K562 (cell line): ENCODE measurements around the gene CD300E. TPM values are rescaled to one million over a fixed set of nuclear protein-coding genes. Genes with fewer than 3 reads are reported as not detected.
A peak's percentile ranks its signal among the peaks of the same experiment; 100 is the strongest.

Experiments
- ATAC-seq: fragments of 200-7000 bp; cut with Tn5 transposase; 3 replicates; pipeline ENCODE4 v1.9.1; 2020; ENCODE audit warnings: moderate library complexity
- BruUV-seq: library from RNA; stranded (reverse); fragments of 400-500 nt; replicated peaks from 2 replicates; lab custom pipeline; 2021; lab: Mats Ljungman, UMichigan
- CTCF ChIA-PET: fragments of 300-600 bp; formaldehyde crosslinking; extraction: SDS; loops from one replicate; lab custom pipeline; 2021; ENCODE audit warnings: low intra/inter-chr PET ratio; lab: Yijun Ruan, JAX
- POLR2A ChIA-PET: fragments of 300-600, 350-650 bp; sonication (Branson Sonifier 250); formaldehyde crosslinking; extraction: SDS; loops from one replicate; lab custom pipeline; 2021; ENCODE audit warnings: antibody characterized with exemption, inconsistent platforms; lab: Yijun Ruan, JAX
- DNase-seq, 4 experiments: peaks; one replicate each; pipeline versions ENCODE4 v3.0.0 to v3.0.0-alpha.2; 2011 to 2018; ENCODE audit warnings: low spot score in 3 of 4, mixed read lengths in 3 of 4; ENCODE audit errors: extremely low read depth in 1 of 4
- FAIRE-seq: peaks from 2 replicates; lab custom pipeline; 2011; peaks lifted over from hg19 to GRCh38; lab: Jason Lieb, UNC
- H2AFZ ChIP-seq: 2 replicates; pipeline ENCODE4 v1.6.0; 2011; ENCODE audit warnings: low read depth, low read length, control low read depth, inconsistent platforms
- H3K27ac ChIP-seq: fragments of 200-600 bp; 3 replicates; pipeline ENCODE4 v1.8.0; 2011; ENCODE audit warnings: low read depth, mild to moderate bottlenecking, control low read depth, inconsistent platforms, low read length, moderate library complexity, mixed read lengths; ENCODE audit errors: extremely low read depth
- H3K27me3 ChIP-seq, 2 experiments: fragments of 300-600 bp in 1 of 2; 2 replicates in 1 of 2; 3 replicates in 1 of 2; pipeline versions ENCODE4 v1.6.0 to v1.8.0; 2011; ENCODE audit warnings: inconsistent platforms in 2 of 2, low read length in 2 of 2, mild to moderate bottlenecking in 1 of 2, mixed read lengths in 1 of 2, moderate library complexity in 1 of 2; ENCODE audit not compliant: control insufficient read depth in 2 of 2, insufficient read depth in 2 of 2
- H3K36me3 ChIP-seq: fragments of 300-600 bp; 3 replicates; pipeline ENCODE4 v1.8.0; 2011; ENCODE audit warnings: mild to moderate bottlenecking, low read length, inconsistent platforms; ENCODE audit not compliant: control insufficient read depth, insufficient read depth
- H3K4me1 ChIP-seq, 2 experiments: fragments of 200-600 bp in 1 of 2; replicated peaks in 1 of 2; 2 replicates in 1 of 2; 3 replicates in 1 of 2; pipeline versions ENCODE4 v1.5.1 to v1.8.0; 2011; ENCODE audit warnings: inconsistent platforms in 2 of 2, low read length in 2 of 2, mild to moderate bottlenecking in 1 of 2, mixed read lengths in 1 of 2, moderate library complexity in 1 of 2; ENCODE audit not compliant: control insufficient read depth in 2 of 2, insufficient read depth in 2 of 2
- H3K4me2 ChIP-seq: 2 replicates; pipeline ENCODE4 v1.6.1; 2011; ENCODE audit warnings: low read length, control low read depth, inconsistent platforms, mixed read lengths; ENCODE audit not compliant: insufficient read depth
- H3K4me3 ChIP-seq: fragments of 200-600 bp; sonication (generic), shearing (Covaris generic); 2 replicates; pipeline ENCODE4 v1.5.1; 2016; ENCODE audit warnings: control low read depth, inconsistent platforms
- H3K79me2 ChIP-seq: fragments of 200-600 bp; 3 replicates; pipeline ENCODE4 v1.8.0; 2011; ENCODE audit warnings: low read length, inconsistent platforms; ENCODE audit not compliant: control insufficient read depth, insufficient read depth
- H3K9ac ChIP-seq, 2 experiments: 2 replicates each; pipeline versions ENCODE4 v1.6.0 to v1.6.1; 2011; ENCODE audit warnings: low read depth in 2 of 2, low read length in 2 of 2, control low read depth in 1 of 2, inconsistent platforms in 1 of 2, mild to moderate bottlenecking in 1 of 2, mixed read lengths in 1 of 2; ENCODE audit not compliant: insufficient read depth in 1 of 2
- H3K9me1 ChIP-seq: one replicate; pipeline ENCODE4 v1.6.0; 2011; ENCODE audit warnings: inconsistent platforms, mild to moderate bottlenecking, low read length, moderate library complexity; ENCODE audit not compliant: control insufficient read depth, insufficient read depth
- H3K9me3 ChIP-seq: replicated peaks from 2 replicates; pipeline ENCODE4 v1.5.1; 2011; ENCODE audit warnings: low read depth, low read length, inconsistent platforms; ENCODE audit not compliant: control insufficient read depth, insufficient read depth
- H4K20me1 ChIP-seq: replicated peaks from 2 replicates; pipeline ENCODE4 v1.6.1; 2011; ENCODE audit warnings: low read length, inconsistent platforms, mixed read lengths; ENCODE audit not compliant: control insufficient read depth, insufficient read depth
- CHCHD3 ChIP-seq: fragments of 250-450 bp; sonication (Bioruptor Pico); IDR thresholded peaks from 2 replicates; pipeline ENCODE4 v2.1.2; 2022; ENCODE audit warnings: mild to moderate bottlenecking
- CREBBP ChIP-seq: IDR thresholded peaks from one replicate; pipeline ENCODE4 v1.6.1; 2012; ENCODE audit warnings: low read depth, mild to moderate bottlenecking, control low read depth, inconsistent platforms, low read length
- GABPB2 ChIP-seq: fragments of 250-450 bp; sonication (Bioruptor Pico); conservative IDR thresholded peaks from 2 replicates; pipeline ENCODE4 v1.5.1; 2021; ENCODE audit warnings: mild to moderate bottlenecking
- MYNN ChIP-seq, 2 experiments: sonication (generic); formaldehyde crosslinking in 1 of 2; IDR thresholded peaks; 2 replicates each; pipeline versions ENCODE4 v1.5.0 to v1.6.1; 2016 to 2020; ENCODE audit warnings: antibody characterized with exemption in 1 of 2, missing genetic modification reagents in 1 of 2
- NCOR1 ChIP-seq: fragments of 450-650 bp; IDR thresholded peaks from 2 replicates; pipeline ENCODE4 v1.6.1; 2016; ENCODE audit warnings: mild to moderate bottlenecking, moderate library complexity
- NFE2L1 ChIP-seq: fragments of 450-650 bp; IDR thresholded peaks from 2 replicates; pipeline ENCODE4 v1.6.1; 2016; ENCODE audit warnings: missing genetic modification characterization, low read depth, mild to moderate bottlenecking, missing compliant biosample characterization, moderate library complexity, borderline replicate concordance
- SETDB1 ChIP-seq: IDR thresholded peaks from one replicate; pipeline ENCODE4 v1.6.1; 2012; ENCODE audit warnings: low read length, control low read depth, inconsistent platforms
- SRSF3 ChIP-seq: fragments of 200-400 bp; formaldehyde crosslinking; IDR thresholded peaks from 2 replicates; pipeline ENCODE4 v1.6.1; 2016; ENCODE audit warnings: mild to moderate bottlenecking, low read length, moderate library complexity; ENCODE audit not compliant: insufficient read depth
- ZFPM2 ChIP-seq: fragments of 250-450 bp; sonication (Bioruptor Pico); IDR thresholded peaks from 2 replicates; pipeline ENCODE4 v1.5.1; 2022; ENCODE audit warnings: mild to moderate bottlenecking
- ZKSCAN3 ChIP-seq: fragments of 250-450 bp; sonication (Bioruptor Pico); IDR thresholded peaks from 2 replicates; pipeline ENCODE4 v1.4.0; 2020
- ZNF146 ChIP-seq: IDR thresholded peaks from one replicate; pipeline ENCODE4 v1.6.1; 2018; ENCODE audit warnings: missing compliant biosample characterization; ENCODE audit not compliant: unreplicated experiment
- ZNF263 ChIP-seq: sonication (generic); formaldehyde crosslinking; IDR thresholded peaks from 2 replicates; pipeline ENCODE4 v1.8.0; 2022; ENCODE audit warnings: mild to moderate bottlenecking, missing genetic modification reagents, borderline replicate concordance
- WGBS: fragments of 100-300 bp; shearing (Covaris generic); methylation state at CpG from one replicate; pipeline ENCODE4 v1.1.6; 2016; ENCODE audit warnings: low coverage, mixed read lengths; ENCODE audit not compliant: insufficient coverage; ENCODE audit errors: missing lambda C conversion rate; 5-methylcytosine and 5-hydroxymethylcytosine counted together
- in situ Hi-C: fragments of 300-500 bp; cut with MboI; formaldehyde crosslinking; loops from 4 replicates; pipeline ENCODE4 v1.15.0; 2018; ENCODE audit warnings: inconsistent platforms, mixed read lengths
- intact Hi-C: fragments of 100-400 bp; cut with micrococcal nuclease; formaldehyde crosslinking; loops from 2 replicates; pipeline ENCODE4 v1.14.2; 2022
- polyA plus RNA-seq, 8 experiments: library from polyadenylated mRNA; depleted of rRNA in 4 of 8; stranded (reverse) in 5 of 8; unstranded in 3 of 8; fragments of >200 nt; fragmentation: Nextera tagmentation in 2 of 8; fragmentation: Illumina TruSeq in 1 of 8; extraction: Ambion mirVana in 2 of 8; extraction: Trizol in 1 of 8; gene quantifications; 2 replicates each; pipeline versions ENCODE4 v1.2.1 to v1.2.3, GENCODE V29; 2011 to 2014; ENCODE audit warnings: inconsistent platforms in 1 of 8, missing spikeins in 1 of 8
- total RNA-seq, 7 experiments: library from RNA; depleted of rRNA in 6 of 7; stranded (reverse); fragments of >200 nt in 6 of 7; fragmentation: Illumina TruSeq in 2 of 7; extraction: Trizol in 2 of 7; gene quantifications; 2 replicates each; pipeline versions ENCODE4 v1.2.1 to v1.2.3, GENCODE V29; 2011 to 2021; ENCODE audit warnings: low replicate concordance in 1 of 7
- TF ChIP-seq, protein P1 (sequence below): sonication (generic); IDR thresholded peaks from 2 replicates; pipeline ENCODE4 v1.6.1; 2016
- TF ChIP-seq, protein P2 (sequence below): sonication (generic); formaldehyde crosslinking; IDR thresholded peaks from 2 replicates; pipeline ENCODE4 v1.8.0; 2022; ENCODE audit warnings: missing genetic modification reagents, mild to moderate bottlenecking, borderline replicate concordance
- TF ChIP-seq, protein P3 (sequence below): fragments of 450-650 bp; formaldehyde crosslinking; IDR thresholded peaks from 2 replicates; pipeline ENCODE4 v1.4.0; 2022; ENCODE audit warnings: missing genetic modification characterization
- TF ChIP-seq, protein P4 (sequence below): sonication (generic); formaldehyde crosslinking; IDR thresholded peaks from 2 replicates; pipeline ENCODE4 v1.8.0; 2023; ENCODE audit warnings: mild to moderate bottlenecking, missing genetic modification reagents

CD300E gene
- total and polyA plus RNA-seq, 9 of the 15 experiments (the other 6 are each of a cell fraction or from before 2014, with no cell fraction given) = not detected

DNA sequence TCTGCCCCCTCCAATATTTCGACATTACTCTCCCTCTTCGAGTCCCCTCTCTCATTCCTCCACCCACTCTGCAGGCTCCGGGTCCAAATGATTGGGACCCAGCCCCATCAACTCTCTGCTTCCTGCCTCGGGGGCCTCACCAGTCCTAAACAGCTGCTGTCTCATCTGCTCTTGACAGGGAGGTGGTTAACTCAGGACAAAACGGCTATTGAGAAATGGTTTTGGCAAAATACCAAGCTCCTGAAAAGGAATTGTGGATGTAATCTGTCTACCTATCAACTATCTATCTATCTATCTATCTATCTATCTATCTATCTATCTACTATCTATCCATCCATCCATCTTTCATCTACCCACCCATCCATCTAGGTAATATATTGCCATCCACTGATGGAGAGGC is 58.4 kb downstream of the CD300E start (continued):
- TF ChIP-seq, protein P1, sequence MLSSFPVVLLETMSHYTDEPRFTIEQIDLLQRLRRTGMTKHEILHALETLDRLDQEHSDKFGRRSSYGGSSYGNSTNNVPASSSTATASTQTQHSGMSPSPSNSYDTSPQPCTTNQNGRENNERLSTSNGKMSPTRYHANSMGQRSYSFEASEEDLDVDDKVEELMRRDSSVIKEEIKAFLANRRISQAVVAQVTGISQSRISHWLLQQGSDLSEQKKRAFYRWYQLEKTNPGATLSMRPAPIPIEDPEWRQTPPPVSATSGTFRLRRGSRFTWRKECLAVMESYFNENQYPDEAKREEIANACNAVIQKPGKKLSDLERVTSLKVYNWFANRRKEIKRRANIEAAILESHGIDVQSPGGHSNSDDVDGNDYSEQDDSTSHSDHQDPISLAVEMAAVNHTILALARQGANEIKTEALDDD = no peak
- TF ChIP-seq GABPB2 = no peak
- no peak for TF ChIP-seq SRSF3
- TF ChIP-seq NFE2L1 = no peak
- TF ChIP-seq ZNF146 = no peak
- TF ChIP-seq NCOR1 = no peak
- no peak for TF ChIP-seq ZNF263 (CRISPR knock-in tag)
- no peak for TF ChIP-seq CHCHD3 (CRISPR knock-in tag)
- no peak for TF ChIP-seq ZFPM2 (CRISPR knock-in tag)
- TF ChIP-seq SETDB1 = no peak
- TF ChIP-seq ZKSCAN3 (CRISPR knock-in tag) = no peak

DNA sequence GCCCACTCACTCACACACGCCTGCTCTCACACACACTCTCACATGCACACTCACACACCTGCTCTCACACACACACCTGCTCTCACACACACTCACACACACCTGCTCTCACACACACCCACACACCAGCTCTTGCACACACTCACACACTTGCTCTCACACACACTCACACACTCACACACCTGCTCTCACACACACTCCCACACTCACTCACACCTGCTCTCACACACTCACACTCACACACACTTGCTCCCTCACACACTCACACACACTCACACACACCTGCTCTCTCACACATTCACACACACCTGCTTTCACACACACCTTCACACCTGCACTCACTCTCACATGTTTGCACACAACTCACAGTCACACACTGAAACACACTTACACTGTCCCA is 60.2 kb downstream of the CD300E start:
- POLR2A ChIA-PET = no interaction called here
- TF ChIP-seq MYNN (IDR thresholded peaks at IDR 0.05) (0 out of 2 replicates have a peak, but pooled peaks have one; percentile 23), MYNN (CRISPR knock-in tag; IDR thresholded peaks at IDR 0.05) (no peak), CREBBP (peak; percentile 24)
- TF ChIP-seq, protein P2, sequence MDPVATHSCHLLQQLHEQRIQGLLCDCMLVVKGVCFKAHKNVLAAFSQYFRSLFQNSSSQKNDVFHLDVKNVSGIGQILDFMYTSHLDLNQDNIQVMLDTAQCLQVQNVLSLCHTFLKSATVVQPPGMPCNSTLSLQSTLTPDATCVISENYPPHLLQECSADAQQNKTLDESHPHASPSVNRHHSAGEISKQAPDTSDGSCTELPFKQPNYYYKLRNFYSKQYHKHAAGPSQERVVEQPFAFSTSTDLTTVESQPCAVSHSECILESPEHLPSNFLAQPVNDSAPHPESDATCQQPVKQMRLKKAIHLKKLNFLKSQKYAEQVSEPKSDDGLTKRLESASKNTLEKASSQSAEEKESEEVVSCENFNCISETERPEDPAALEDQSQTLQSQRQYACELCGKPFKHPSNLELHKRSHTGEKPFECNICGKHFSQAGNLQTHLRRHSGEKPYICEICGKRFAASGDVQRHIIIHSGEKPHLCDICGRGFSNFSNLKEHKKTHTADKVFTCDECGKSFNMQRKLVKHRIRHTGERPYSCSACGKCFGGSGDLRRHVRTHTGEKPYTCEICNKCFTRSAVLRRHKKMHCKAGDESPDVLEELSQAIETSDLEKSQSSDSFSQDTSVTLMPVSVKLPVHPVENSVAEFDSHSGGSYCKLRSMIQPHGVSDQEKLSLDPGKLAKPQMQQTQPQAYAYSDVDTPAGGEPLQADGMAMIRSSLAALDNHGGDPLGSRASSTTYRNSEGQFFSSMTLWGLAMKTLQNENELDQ (CRISPR knock-in tag) = no peak
- TF ChIP-seq, protein P3, sequence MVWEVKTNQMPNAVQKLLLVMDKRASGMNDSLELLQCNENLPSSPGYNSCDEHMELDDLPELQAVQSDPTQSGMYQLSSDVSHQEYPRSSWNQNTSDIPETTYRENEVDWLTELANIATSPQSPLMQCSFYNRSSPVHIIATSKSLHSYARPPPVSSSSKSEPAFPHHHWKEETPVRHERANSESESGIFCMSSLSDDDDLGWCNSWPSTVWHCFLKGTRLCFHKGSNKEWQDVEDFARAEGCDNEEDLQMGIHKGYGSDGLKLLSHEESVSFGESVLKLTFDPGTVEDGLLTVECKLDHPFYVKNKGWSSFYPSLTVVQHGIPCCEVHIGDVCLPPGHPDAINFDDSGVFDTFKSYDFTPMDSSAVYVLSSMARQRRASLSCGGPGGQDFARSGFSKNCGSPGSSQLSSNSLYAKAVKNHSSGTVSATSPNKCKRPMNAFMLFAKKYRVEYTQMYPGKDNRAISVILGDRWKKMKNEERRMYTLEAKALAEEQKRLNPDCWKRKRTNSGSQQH (CRISPR knock-in tag) = 0 out of 2 replicates have a peak, but pooled peaks have one; percentile 47
- TF ChIP-seq, protein P4, sequence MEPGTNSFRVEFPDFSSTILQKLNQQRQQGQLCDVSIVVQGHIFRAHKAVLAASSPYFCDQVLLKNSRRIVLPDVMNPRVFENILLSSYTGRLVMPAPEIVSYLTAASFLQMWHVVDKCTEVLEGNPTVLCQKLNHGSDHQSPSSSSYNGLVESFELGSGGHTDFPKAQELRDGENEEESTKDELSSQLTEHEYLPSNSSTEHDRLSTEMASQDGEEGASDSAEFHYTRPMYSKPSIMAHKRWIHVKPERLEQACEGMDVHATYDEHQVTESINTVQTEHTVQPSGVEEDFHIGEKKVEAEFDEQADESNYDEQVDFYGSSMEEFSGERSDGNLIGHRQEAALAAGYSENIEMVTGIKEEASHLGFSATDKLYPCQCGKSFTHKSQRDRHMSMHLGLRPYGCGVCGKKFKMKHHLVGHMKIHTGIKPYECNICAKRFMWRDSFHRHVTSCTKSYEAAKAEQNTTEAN = peak; percentile 88; the same call in 1 of the 2 replicates

More for the DNA sequence above, 60.2 kb downstream of the CD300E start:
- Histone ChIP-seq H3K4me1 (no peaks in the 10 kb centered on the region), H4K20me1 (no peaks in the 10 kb centered on the region; the same call in 1 of the 2 replicates), H3K9me1 (no peaks in the 10 kb centered on the region), H3K27me3 (peaks cover 0 to 35% of the 10 kb centered on the region in 2 experiments; a peak in 4 of 5 replicates), H3K4me3 (no peak overlapping the region), H3K79me2 (no peaks in the 10 kb centered on the region), H2AFZ (no peak overlapping the region), H3K36me3 (no peaks in the 10 kb centered on the region), H3K4me2 (no peak overlapping the region), H3K9me3 (no peaks in the 10 kb centered on the region), H3K27ac (no peak overlapping the region), H3K9ac (no peak overlapping the region)
- 0% methylated on average over 1 of the region's 1 CpG for WGBS
- CTCF ChIA-PET = no interaction called here
- BruUV-seq = no TSS peak
- peak; percentile 15 for FAIRE-seq
- no peak for DNase-seq
- in situ Hi-C loops = no loop called here
- ATAC-seq = no peak
- intact Hi-C loops = no loop called here
